ENCODE results near the gene DSCAM. TPM values are rescaled to one million over a fixed set of nuclear protein-coding genes. Genes with fewer than 3 reads are reported as not detected.

DSCAM gene
- total and polyA plus RNA-seq, 10 of the 15 experiments (the other 5 are each of a cell fraction or from before 2014, with no cell fraction given): not detected

GRCh38 chr21:40616377-40616704, 230.6 kb downstream of the DSCAM start:
- DNase-seq (ENCODE audit: low read depth, low spot score): no peak
- SMC1A ChIA-PET (ENCODE audit: uncharacterized antibody, unreplicated experiment): no interaction called here
- POLR2A ChIA-PET: no interaction called here
- Histone ChIP-seq H3K79me2 (ENCODE audit: control insufficient read depth, insufficient read depth, low read length) (no peaks in the 10 kb centered on the region), H3K9me3 (replicated peaks; ENCODE audit: control insufficient read depth, insufficient read depth, low read length) (no peaks in the 10 kb centered on the region; the same call in 2 of the 3 replicates), H3K27me3 (replicated peaks in 1 of 2; ENCODE audit: control insufficient read depth in 2 of 2, insufficient read depth in 2 of 2, low read length in 1 of 2) (no peaks in the 10 kb centered on the region), H4K20me1 (ENCODE audit: control insufficient read depth, insufficient read depth) (no peaks in the 10 kb centered on the region), H3K9ac (ENCODE audit: control insufficient read depth, insufficient read depth, low read length) (no peak overlapping the region), H3K4me3 (no peak overlapping the region), H3K36me3 (ENCODE audit: control insufficient read depth in 2 of 2, insufficient read depth in 2 of 2, low read length in 1 of 2) (no peaks in the 10 kb centered on the region), H3K27ac (ENCODE audit: control insufficient read depth, insufficient read depth) (no peak overlapping the region), H3K4me2 (ENCODE audit: control insufficient read depth, insufficient read depth) (no peak overlapping the region), H3K4me1 (ENCODE audit: control insufficient read depth, insufficient read depth, low read length) (no peaks in the 10 kb centered on the region), H2AFZ (ENCODE audit: control insufficient read depth, low read depth, low read length) (no peak overlapping the region)
- no peak for ATAC-seq
- intact Hi-C loops (cut with micrococcal nuclease; ENCODE audit: unreplicated experiment): no loop called here
- CTCF ChIA-PET: no interaction called here
- in situ Hi-C loops (cut with MboI): no loop called here
- no TSS peak for BruUV-seq (replicated peaks)
- RAD21 ChIA-PET (ENCODE audit: unreplicated experiment): no interaction called here
- TF ChIP-seq ASH2L (IDR thresholded peaks at IDR 0.05; ENCODE audit: borderline replicate concordance, low read depth) (no peak), TCF3 (IDR thresholded peaks at IDR 0.05; ENCODE audit: borderline replicate concordance, insufficient read depth, low read depth, low read length) (no peak), ELK1 (IDR thresholded peaks at IDR 0.05; ENCODE audit: low read depth, low read length) (no peak), ATF3 (IDR thresholded peaks at IDR 0.05; ENCODE audit: borderline replicate concordance, extremely low read depth, low read depth, low read length) (no peak), NFIC (IDR thresholded peaks at IDR 0.05; ENCODE audit: low read depth, low read length) (no peak), ZBED1 (IDR thresholded peaks at IDR 0.05; ENCODE audit: borderline replicate concordance) (no peak), SMAD1 (IDR thresholded peaks at IDR 0.05; ENCODE audit: low read depth, partially characterized antibody) (no peak), NFYA (IDR thresholded peaks at IDR 0.05; ENCODE audit: borderline replicate concordance, low read depth, low read length) (no peak), RAD51 (IDR thresholded peaks at IDR 0.05) (no peak), GATAD2B (conservative IDR thresholded peaks at IDR 0.05; ENCODE audit: low read depth) (no peak), RCOR1 (conservative IDR thresholded peaks at IDR 0.05; ENCODE audit: low read depth, low read length) (no peak), SUPT20H (IDR thresholded peaks at IDR 0.05; ENCODE audit: borderline replicate concordance, control insufficient read depth, low read depth, low read length) (no peak), BCL11A (IDR thresholded peaks at IDR 0.05; ENCODE audit: low read depth, low read length) (no peak), FOS (IDR thresholded peaks at IDR 0.05; ENCODE audit: borderline replicate concordance, extremely low read depth, insufficient read length) (no peak)
- WGBS (ENCODE audit: insufficient coverage, insufficient replicate concordance, low lambda C conversion rate, missing lambda C conversion rate): 18% methylated on average over 5 of the region's 5 CpGs
- no peak for FAIRE-seq

Data from GM12878 (cell line).